Fibroblast of lung (primary cell): ENCODE results near the gene MACROD1. TPM values are rescaled to one million over a fixed set of nuclear protein-coding genes. Genes with fewer than 3 reads are reported as not detected.

ENCODE experiments used
- DNase-seq, 2 donors: peaks; one replicate each; pipeline versions ENCODE4 v3.0.0 to v3.0.0-alpha.2; 2010; ENCODE audit warnings: low read depth in 2 of 2
- H2AFZ ChIP-seq: 2 replicates; pipeline ENCODE4 v1.5.1; 2012; ENCODE audit warnings: low read length, control low read depth, inconsistent platforms
- H3K27ac ChIP-seq: 2 replicates; pipeline ENCODE4 v1.5.1; 2011; ENCODE audit warnings: low read length, control low read depth; ENCODE audit not compliant: insufficient read depth
- H3K27me3 ChIP-seq: 2 replicates; pipeline ENCODE4 v1.5.1; 2011; ENCODE audit warnings: mild to moderate bottlenecking, low read length; ENCODE audit not compliant: control insufficient read depth, insufficient read depth
- H3K36me3 ChIP-seq: 2 replicates; pipeline ENCODE4 v1.5.1; 2011; ENCODE audit warnings: low read length; ENCODE audit not compliant: control insufficient read depth, insufficient read depth
- H3K4me1 ChIP-seq: 2 replicates; pipeline ENCODE4 v1.5.1; 2011; ENCODE audit warnings: low read length; ENCODE audit not compliant: control insufficient read depth, insufficient read depth; ENCODE audit errors: extremely low read depth
- H3K4me2 ChIP-seq: 2 replicates; pipeline ENCODE4 v1.5.1; 2011; ENCODE audit warnings: low read length, control low read depth; ENCODE audit not compliant: insufficient read depth; ENCODE audit errors: extremely low read depth
- H3K4me3 ChIP-seq, 4 experiments: fragments of 200-600 bp in 1 of 4; sonication (generic) in 1 of 4; replicated peaks in 1 of 4; 2 replicates each; pipeline ENCODE4 v1.5.1; 2011 to 2016; ENCODE audit warnings: low read length in 4 of 4, low read depth in 3 of 4, mild to moderate bottlenecking in 3 of 4, control low read depth in 2 of 4, inconsistent platforms in 1 of 4, mixed read lengths in 1 of 4; ENCODE audit not compliant: insufficient read depth in 1 of 4; ENCODE audit errors: control extremely low read depth in 1 of 4
- H3K79me2 ChIP-seq: 2 replicates; pipeline ENCODE4 v1.5.1; 2012; ENCODE audit warnings: mild to moderate bottlenecking, low read length, inconsistent platforms; ENCODE audit not compliant: control insufficient read depth, insufficient read depth
- H3K9ac ChIP-seq: 2 replicates; pipeline ENCODE4 v1.5.1; 2011; ENCODE audit warnings: mild to moderate bottlenecking, low read length, control low read depth; ENCODE audit not compliant: insufficient read depth
- H3K9me3 ChIP-seq: 2 replicates; pipeline ENCODE4 v1.5.1; 2012; ENCODE audit warnings: low read depth, low read length; ENCODE audit not compliant: control insufficient read depth, insufficient read depth
- H4K20me1 ChIP-seq: 2 replicates; pipeline ENCODE4 v1.5.1; 2011; ENCODE audit warnings: low read length; ENCODE audit not compliant: control insufficient read depth, insufficient read depth; ENCODE audit errors: extremely low read depth
- EZH2 ChIP-seq: IDR thresholded peaks from 2 replicates; pipeline ENCODE4 v1.5.1; 2012; ENCODE audit warnings: low read length, control low read depth, mild to moderate bottlenecking; ENCODE audit errors: missing control alignments
- polyA plus RNA-seq, 2 donors: library from polyadenylated mRNA; depleted of rRNA in 1 of 2; stranded (reverse) in 1 of 2; unstranded in 1 of 2; fragments of >200 nt; gene quantifications; 2 replicates each; pipeline ENCODE4 v1.2.1, GENCODE V29; 2011 to 2012; ENCODE audit warnings: missing spikeins in 1 of 2
- total RNA-seq: library from RNA; depleted of rRNA; stranded (reverse); fragments of >200 nt; gene quantifications from 2 replicates; pipeline ENCODE4 v1.2.1, GENCODE V29; 2014
- TF ChIP-seq, protein P1 (sequence below), 2 donors: IDR thresholded peaks in 1 of 2; conservative IDR thresholded peaks in 1 of 2; 1 replicate in 1 of 2; 2 replicates in 1 of 2; pipeline ENCODE4 v1.5.1; 2011 to 2012; ENCODE audit warnings: low read length in 2 of 2, control low read depth in 1 of 2, inconsistent platforms in 1 of 2, low read depth in 1 of 2, mild to moderate bottlenecking in 1 of 2

MACROD1 gene
- total and polyA plus RNA-seq, 2 donors (not counting 1 experiment from before 2014, with no cell fraction given), result 8.8 to 24.8 TPM

DNA sequence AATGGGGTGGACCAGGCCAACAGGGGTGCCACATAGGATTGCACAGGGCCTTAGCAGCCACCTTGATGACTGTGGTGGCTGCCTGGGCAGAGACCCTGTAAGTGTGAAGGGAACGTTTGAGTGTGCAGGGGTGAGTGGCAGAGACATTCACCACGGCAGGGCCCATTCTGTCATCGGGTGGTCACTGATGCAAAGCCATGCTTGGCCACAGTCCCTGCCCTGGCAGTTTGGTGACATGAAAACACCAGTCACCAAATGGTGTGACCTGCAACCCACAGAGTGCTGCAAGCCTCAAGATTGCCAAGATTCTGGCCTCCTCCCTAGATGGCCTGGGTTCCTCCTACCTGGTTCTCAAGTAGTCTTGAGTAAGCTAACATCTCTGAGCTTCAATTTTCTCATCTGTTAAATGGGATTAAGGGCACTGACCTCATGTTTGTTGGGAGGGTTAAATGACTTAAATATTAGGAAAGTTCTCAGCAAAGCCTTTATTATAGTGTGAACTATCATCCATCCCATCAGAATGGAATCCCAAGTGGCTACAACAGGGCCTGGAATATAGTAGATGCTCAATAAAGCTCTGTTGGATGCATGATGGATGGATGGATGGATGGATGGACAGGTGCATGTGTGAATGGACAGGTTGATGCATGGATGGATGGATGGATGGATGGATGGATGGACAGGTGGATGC is 53.0 kb downstream of the MACROD1 start:
- TF ChIP-seq, protein P1, sequence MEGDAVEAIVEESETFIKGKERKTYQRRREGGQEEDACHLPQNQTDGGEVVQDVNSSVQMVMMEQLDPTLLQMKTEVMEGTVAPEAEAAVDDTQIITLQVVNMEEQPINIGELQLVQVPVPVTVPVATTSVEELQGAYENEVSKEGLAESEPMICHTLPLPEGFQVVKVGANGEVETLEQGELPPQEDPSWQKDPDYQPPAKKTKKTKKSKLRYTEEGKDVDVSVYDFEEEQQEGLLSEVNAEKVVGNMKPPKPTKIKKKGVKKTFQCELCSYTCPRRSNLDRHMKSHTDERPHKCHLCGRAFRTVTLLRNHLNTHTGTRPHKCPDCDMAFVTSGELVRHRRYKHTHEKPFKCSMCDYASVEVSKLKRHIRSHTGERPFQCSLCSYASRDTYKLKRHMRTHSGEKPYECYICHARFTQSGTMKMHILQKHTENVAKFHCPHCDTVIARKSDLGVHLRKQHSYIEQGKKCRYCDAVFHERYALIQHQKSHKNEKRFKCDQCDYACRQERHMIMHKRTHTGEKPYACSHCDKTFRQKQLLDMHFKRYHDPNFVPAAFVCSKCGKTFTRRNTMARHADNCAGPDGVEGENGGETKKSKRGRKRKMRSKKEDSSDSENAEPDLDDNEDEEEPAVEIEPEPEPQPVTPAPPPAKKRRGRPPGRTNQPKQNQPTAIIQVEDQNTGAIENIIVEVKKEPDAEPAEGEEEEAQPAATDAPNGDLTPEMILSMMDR (conservative IDR thresholded peaks at IDR 0.05 in 1 of 2, IDR thresholded peaks at IDR 0.05 in 1 of 2; ENCODE audit: low read depth in 1 of 2, low read length in 2 of 2), result no peak
- TF ChIP-seq EZH2, result no peak
- Histone ChIP-seq H4K20me1 (no peaks in the 10 kb centered on the region), H3K79me2 (no peaks in the 10 kb centered on the region), H3K36me3 (no peaks in the 10 kb centered on the region), H3K27ac (no peak overlapping the region), H3K4me2 (no peak overlapping the region), H3K4me3 (no peak overlapping the region), H3K4me1 (no peaks in the 10 kb centered on the region), H3K27me3 (peaks cover 3% of the 10 kb centered on the region), H2AFZ (no peak overlapping the region), H3K9ac (no peak overlapping the region), H3K9me3 (no peaks in the 10 kb centered on the region)
- no peak for DNase-seq

- no peak for TF ChIP-seq EZH2
- TF ChIP-seq, protein P1 (conservative IDR thresholded peaks at IDR 0.05 in 1 of 2, IDR thresholded peaks at IDR 0.05 in 1 of 2; ENCODE audit: low read depth in 1 of 2, low read length in 2 of 2), result no peak
- no peak for DNase-seq
Measured at GRCh38 chr11:64110465-64111375, 55.2 kb downstream of the MACROD1 start.

GRCh38 chr11:64109332-64109731 is 56.6 kb downstream of the MACROD1 start:
- Histone ChIP-seq H3K4me1 (no peaks in the 10 kb centered on the region), H3K4me3 (no peak overlapping the region), H3K9ac (no peak overlapping the region), H3K27me3 (peaks cover under 1% of the 10 kb centered on the region), H3K4me2 (no peak overlapping the region), H3K27ac (no peak overlapping the region), H3K79me2 (no peaks in the 10 kb centered on the region), H2AFZ (no peak overlapping the region), H4K20me1 (no peaks in the 10 kb centered on the region), H3K9me3 (no peaks in the 10 kb centered on the region), H3K36me3 (no peaks in the 10 kb centered on the region)
- DNase-seq, result no peak
- TF ChIP-seq, protein P1 (conservative IDR thresholded peaks at IDR 0.05 in 1 of 2, IDR thresholded peaks at IDR 0.05 in 1 of 2; ENCODE audit: low read depth in 1 of 2, low read length in 2 of 2), result no peak

More at GRCh38 chr11:64110465-64111375, 55.2 kb downstream of the MACROD1 start:
- H3K4me1 ChIP-seq, result no peaks in the 10 kb centered on the region
- no peak overlapping the region for H3K4me3 ChIP-seq
- H4K20me1 ChIP-seq, result no peaks in the 10 kb centered on the region
- H3K27ac ChIP-seq, result no peak overlapping the region
- H3K9ac ChIP-seq, result no peak overlapping the region
- no peaks in the 10 kb centered on the region for H3K9me3 ChIP-seq
- no peaks in the 10 kb centered on the region for H3K36me3 ChIP-seq
- no peaks in the 10 kb centered on the region for H3K79me2 ChIP-seq
- H3K4me2 ChIP-seq, result no peak overlapping the region
- peaks cover 3% of the 10 kb centered on the region for H3K27me3 ChIP-seq
- no peak overlapping the region for H2AFZ ChIP-seq
